Measurements from ENCODE around the gene CCDC149. TPM values are rescaled to one million over a fixed set of nuclear protein-coding genes. Genes with fewer than 3 reads are reported as not detected.

The CCDC149 gene
- total RNA-seq, 2 experiments from 2014 or later: 0.25 to 0.69 TPM

DNA sequence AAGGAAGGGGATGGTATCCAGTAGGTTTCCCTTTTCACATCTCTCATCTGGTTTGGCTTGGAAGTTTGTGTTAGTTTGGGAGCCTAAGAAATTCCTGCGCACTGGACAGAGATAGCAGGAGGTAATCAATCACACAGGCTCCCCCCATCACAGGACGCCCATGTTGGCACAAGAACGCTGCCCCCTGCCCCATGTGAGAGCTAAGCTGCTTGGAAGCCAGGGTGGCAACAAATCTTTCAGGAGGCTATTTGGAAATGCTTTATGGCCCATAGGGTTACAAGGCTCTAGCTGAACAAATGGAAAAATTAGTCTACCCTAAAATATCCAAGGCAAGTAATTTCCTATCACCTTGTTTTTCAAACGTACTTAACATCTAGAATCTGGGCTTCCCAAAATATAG is 63.5 kb downstream of the CCDC149 start:
- no peaks in the 10 kb centered on the region for H3K27me3 ChIP-seq (ENCODE audit: control insufficient read depth in 1 of 2, insufficient read depth in 2 of 2, low read length in 2 of 2)
- Mint-ChIP-seq H3K9me3 (no peaks in the 10 kb centered on the region), H3K4me3 (no peak overlapping the region), H3K27ac (no peak overlapping the region), H3K27me3 (peaks cover 4% of the 10 kb centered on the region), H3K36me3 (ENCODE audit: low read depth) (no peaks in the 10 kb centered on the region), H3K4me1 (ENCODE audit: low read depth) (no peaks in the 10 kb centered on the region)
- intact Hi-C loops (cut with DNase I, micrococcal nuclease): no loop called here
- no peak overlapping the region for H3K4me3 ChIP-seq (ENCODE audit: low read length)
- TF ChIP-seq, protein P1, sequence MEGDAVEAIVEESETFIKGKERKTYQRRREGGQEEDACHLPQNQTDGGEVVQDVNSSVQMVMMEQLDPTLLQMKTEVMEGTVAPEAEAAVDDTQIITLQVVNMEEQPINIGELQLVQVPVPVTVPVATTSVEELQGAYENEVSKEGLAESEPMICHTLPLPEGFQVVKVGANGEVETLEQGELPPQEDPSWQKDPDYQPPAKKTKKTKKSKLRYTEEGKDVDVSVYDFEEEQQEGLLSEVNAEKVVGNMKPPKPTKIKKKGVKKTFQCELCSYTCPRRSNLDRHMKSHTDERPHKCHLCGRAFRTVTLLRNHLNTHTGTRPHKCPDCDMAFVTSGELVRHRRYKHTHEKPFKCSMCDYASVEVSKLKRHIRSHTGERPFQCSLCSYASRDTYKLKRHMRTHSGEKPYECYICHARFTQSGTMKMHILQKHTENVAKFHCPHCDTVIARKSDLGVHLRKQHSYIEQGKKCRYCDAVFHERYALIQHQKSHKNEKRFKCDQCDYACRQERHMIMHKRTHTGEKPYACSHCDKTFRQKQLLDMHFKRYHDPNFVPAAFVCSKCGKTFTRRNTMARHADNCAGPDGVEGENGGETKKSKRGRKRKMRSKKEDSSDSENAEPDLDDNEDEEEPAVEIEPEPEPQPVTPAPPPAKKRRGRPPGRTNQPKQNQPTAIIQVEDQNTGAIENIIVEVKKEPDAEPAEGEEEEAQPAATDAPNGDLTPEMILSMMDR (IDR thresholded peaks at IDR 0.05): no peak
- H3K4me1 ChIP-seq (ENCODE audit: insufficient read depth, low read length): no peaks in the 10 kb centered on the region
- no peaks in the 10 kb centered on the region for H3K9me3 ChIP-seq (ENCODE audit: control insufficient read depth in 1 of 2, insufficient read depth in 1 of 2, low read length in 2 of 2)
- H3K36me3 ChIP-seq (ENCODE audit: insufficient read depth, low read length): no peaks in the 10 kb centered on the region
- no peak for DNase-seq
- no peak for ATAC-seq (ENCODE audit: poor library complexity)
- H3K27ac ChIP-seq (ENCODE audit: low read depth in 1 of 2, low read length in 2 of 2): no peak overlapping the region
- ChIA-PET CTCF (no interaction called here), POLR2A (no interaction called here)

DNA sequence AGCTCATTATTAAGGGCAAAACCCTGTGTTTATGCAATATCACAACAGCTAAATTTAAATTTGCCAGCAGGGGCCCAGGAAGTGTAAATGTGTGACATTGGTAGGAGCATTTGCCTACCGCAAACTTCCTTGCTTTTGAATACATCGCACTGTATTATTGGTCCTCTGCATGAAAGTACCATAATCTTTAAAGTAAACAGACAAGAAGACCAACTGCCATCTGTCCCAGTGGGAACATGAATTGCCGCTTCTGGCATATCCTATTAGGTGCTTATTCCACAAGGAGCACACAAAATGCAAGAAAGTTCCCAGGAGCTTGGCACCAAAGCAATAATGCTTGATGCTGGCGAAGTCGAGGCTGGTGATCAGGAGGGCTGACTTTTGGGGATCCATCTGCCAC is 66.1 kb downstream of the CCDC149 start:
- intact Hi-C loops (cut with DNase I, micrococcal nuclease): no loop called here
- ChIA-PET POLR2A (no interaction called here), CTCF (no interaction called here)
- TF ChIP-seq, protein P1 (IDR thresholded peaks at IDR 0.05): no peak
- no peak overlapping the region for H3K27ac Mint-ChIP-seq
- H3K27me3 Mint-ChIP-seq: peaks cover 4% of the 10 kb centered on the region
- H3K4me1 Mint-ChIP-seq (ENCODE audit: low read depth): no peaks in the 10 kb centered on the region
- ATAC-seq (ENCODE audit: poor library complexity) (no peak), DNase-seq (no peak)
- Histone ChIP-seq H3K36me3 (ENCODE audit: insufficient read depth, low read length) (no peaks in the 10 kb centered on the region), H3K27ac (ENCODE audit: low read depth in 1 of 2, low read length in 2 of 2) (no peak overlapping the region), H3K27me3 (ENCODE audit: control insufficient read depth in 1 of 2, insufficient read depth in 2 of 2, low read length in 2 of 2) (no peaks in the 10 kb centered on the region), H3K9me3 (ENCODE audit: control insufficient read depth in 1 of 2, insufficient read depth in 1 of 2, low read length in 2 of 2) (peaks cover 0 to 4% of the 10 kb centered on the region in 2 experiments), H3K4me3 (ENCODE audit: low read length) (no peak overlapping the region), H3K4me1 (ENCODE audit: insufficient read depth, low read length) (no peaks in the 10 kb centered on the region)
- no peaks in the 10 kb centered on the region for H3K36me3 Mint-ChIP-seq (ENCODE audit: low read depth)
- H3K9me3 Mint-ChIP-seq: no peaks in the 10 kb centered on the region
- H3K4me3 Mint-ChIP-seq: no peak overlapping the region

DNA sequence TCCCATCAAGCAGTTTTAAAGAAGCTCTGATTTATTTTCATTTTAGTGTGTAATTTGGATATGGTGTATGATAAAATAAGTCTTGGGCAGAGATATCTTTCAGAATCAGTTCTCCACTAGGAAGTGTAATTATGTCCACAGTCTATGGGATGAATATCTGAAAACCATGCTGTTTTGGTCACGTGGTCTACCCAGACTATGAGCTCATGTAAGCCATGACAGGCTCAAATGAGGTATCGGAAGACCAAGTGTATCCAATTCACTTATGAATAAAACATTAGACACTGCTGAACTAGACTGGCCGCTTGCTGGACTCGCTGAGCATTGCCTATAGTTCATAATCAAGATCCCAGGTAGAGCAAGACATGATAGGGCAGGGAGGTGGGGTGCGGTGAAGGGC is 66.9 kb downstream of the CCDC149 start:
- POLR2A ChIA-PET: no interaction called here
- Mint-ChIP-seq H3K27me3 (peaks cover 4% of the 10 kb centered on the region), H3K36me3 (ENCODE audit: low read depth) (no peaks in the 10 kb centered on the region), H3K4me1 (ENCODE audit: low read depth) (no peaks in the 10 kb centered on the region), H3K9me3 (no peaks in the 10 kb centered on the region), H3K27ac (no peak overlapping the region), H3K4me3 (no peak overlapping the region)
- Histone ChIP-seq H3K4me3 (ENCODE audit: low read length) (no peak overlapping the region), H3K36me3 (ENCODE audit: insufficient read depth, low read length) (no peaks in the 10 kb centered on the region), H3K9me3 (ENCODE audit: control insufficient read depth in 1 of 2, insufficient read depth in 1 of 2, low read length in 2 of 2) (peaks cover 0 to 4% of the 10 kb centered on the region in 2 experiments), H3K4me1 (ENCODE audit: insufficient read depth, low read length) (no peaks in the 10 kb centered on the region), H3K27me3 (ENCODE audit: control insufficient read depth in 1 of 2, insufficient read depth in 2 of 2, low read length in 2 of 2) (no peaks in the 10 kb centered on the region), H3K27ac (ENCODE audit: low read depth in 1 of 2, low read length in 2 of 2) (no peak overlapping the region)
- TF ChIP-seq, protein P1 (IDR thresholded peaks at IDR 0.05): no peak
- DNase-seq (no peak), ATAC-seq (ENCODE audit: poor library complexity) (no peak)
- CTCF ChIA-PET: no interaction called here
- intact Hi-C loops (cut with DNase I, micrococcal nuclease): no loop called here

Measured in CD4-positive, alpha-beta T cell (primary cell).